Frontal cortex (tissue), 4 donors: ENCODE measurements around the gene GGA1. TPM values are rescaled to one million over a fixed set of nuclear protein-coding genes. Genes with fewer than 3 reads are reported as not detected.
A peak's percentile ranks its signal among the peaks of the same experiment; 100 is the strongest.

ENCODE experiments used
- DNase-seq, 2 donors: peaks; one replicate each; pipeline ENCODE4 v3.0.0; 2012; ENCODE audit warnings: low spot score in 2 of 2
- FAIRE-seq: peaks from 2 replicates; lab custom pipeline; 2012; peaks lifted over from hg19 to GRCh38; lab: Jason Lieb, UNC
- small RNA-seq: library from RNA; depleted of rRNA; stranded (forward); fragments of <200 nt; gene quantifications from one replicate; pipeline ENCODE3, GENCODE V24; 2014
- total RNA-seq: library from RNA; depleted of rRNA; stranded (reverse); fragments of >200 nt; gene quantifications from one replicate; pipeline ENCODE4 v1.2.3, GENCODE V29; 2014
- donor health status: control.
- donor health status: control.
- donor health status: control.

Gene GGA1
- total RNA-seq, 1 donor from 2014 or later, result 34.2 TPM

DNA sequence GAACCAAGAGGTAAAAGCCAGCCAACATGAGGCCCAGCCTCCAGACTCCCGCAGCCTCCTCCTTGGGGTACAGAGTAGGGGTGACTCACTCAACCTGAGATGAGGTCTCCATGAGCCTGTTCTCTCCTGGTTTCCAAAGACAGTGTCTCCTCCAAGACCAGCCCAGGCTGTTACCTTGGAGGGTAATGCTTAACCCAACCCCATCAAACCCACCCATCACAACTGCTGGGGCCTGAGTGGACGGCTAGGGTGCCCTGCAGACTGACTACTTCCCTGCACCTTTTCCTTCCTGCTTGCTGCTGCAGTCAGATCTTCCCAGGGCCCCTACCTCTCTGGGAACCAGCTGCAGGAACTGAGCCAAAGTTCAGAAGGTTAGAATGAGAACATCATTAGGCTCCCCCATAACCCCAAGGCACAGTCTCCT is 72.4 kb downstream of the GGA1 start:
- FAIRE-seq (no peak), DNase-seq (no peak)

DNA sequence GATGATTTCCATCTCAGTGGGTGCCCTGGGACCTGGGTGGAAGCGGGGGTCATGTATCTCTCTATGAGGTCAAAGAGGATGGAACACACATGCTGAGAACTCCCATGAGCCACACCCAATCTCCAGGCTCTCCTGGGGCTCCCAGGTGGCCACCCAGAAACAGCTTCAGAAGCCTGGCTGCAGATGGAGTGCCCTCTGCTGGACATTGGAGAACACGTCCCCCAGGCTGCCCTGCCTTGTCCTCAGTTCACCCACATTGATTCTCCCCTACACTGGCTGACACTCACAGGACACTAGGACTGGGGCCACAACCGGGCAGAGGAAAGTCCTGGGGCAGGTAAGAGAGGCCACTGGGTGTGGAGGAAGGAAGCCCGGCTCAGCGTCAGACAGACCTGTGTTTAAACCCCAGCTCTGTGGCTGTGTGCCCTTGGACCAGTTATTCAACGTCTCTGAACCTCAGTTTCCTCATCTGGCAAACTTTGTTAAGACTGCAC is 73.0 kb downstream of the GGA1 start:
- DNase-seq (peak in 1 of 2 donors; percentile 76), FAIRE-seq (no peak)

Small RNAs within 50 kb of the gene (small RNA-seq; reads per million reads assigned to genes)
- not detected for gene RF00017
- not detected for gene RN7SL385P

Other genes starting within 250 kb of the GGA1 start
- gene ELFN2, start 181.4 kb upstream of the GGA1 start, total RNA-seq, result 7.7 TPM
- 1.6 TPM for gene MFNG, start 122.5 kb upstream of the GGA1 start, total RNA-seq
- gene CARD10, start 89.4 kb upstream of the GGA1 start, total RNA-seq, result 4.1 TPM
- 1.6 TPM for gene CDC42EP1, start 48.4 kb upstream of the GGA1 start, total RNA-seq
- gene LGALS2, start 28.7 kb upstream of the GGA1 start, total RNA-seq, result not detected
- 0.82 TPM for gene SH3BP1, start 30.8 kb downstream of the GGA1 start, total RNA-seq
- gene PDXP, start 49.9 kb downstream of the GGA1 start, total RNA-seq, result 44.0 TPM
- gene LGALS1, start 66.8 kb downstream of the GGA1 start, total RNA-seq, result 101 TPM
- gene NOL12, start 77.5 kb downstream of the GGA1 start, total RNA-seq, result 19.2 TPM
- gene TRIOBP, start 88.2 kb downstream of the GGA1 start, total RNA-seq, result 10.6 TPM
- 8.6 TPM for gene GCAT, start 199.1 kb downstream of the GGA1 start, total RNA-seq
- not detected for gene GALR3, start 214.5 kb downstream of the GGA1 start, total RNA-seq
- gene ANKRD54, start 235.5 kb downstream of the GGA1 start, total RNA-seq, result 13.0 TPM
- 695 TPM for gene EIF3L, start 240.6 kb downstream of the GGA1 start, total RNA-seq